ENCODE data around the gene CHD9NB.

Gene CHD9NB

GRCh38 chr16:53098526-53099317 lies 46.0 kb upstream of the CHD9NB start (continued):
- no peak for TF ChIP-seq ZNF518A (tag by site-specific recombination; conservative IDR thresholded peaks at IDR 0.05; ENCODE audit: low read depth)
- no peak for TF ChIP-seq MYNN (tag by site-specific recombination; IDR thresholded peaks at IDR 0.05; ENCODE audit: borderline replicate concordance)
- no peak for TF ChIP-seq PRDM1 (tag by site-specific recombination; IDR thresholded peaks at IDR 0.05)
- no peak for TF ChIP-seq KLF9 (tag by site-specific recombination; IDR thresholded peaks at IDR 0.05; ENCODE audit: low read depth)
- no peak for TF ChIP-seq SCRT1 (tag by site-specific recombination; IDR thresholded peaks at IDR 0.05; ENCODE audit: borderline replicate concordance)
- peak; percentile 49 for TF ChIP-seq SP2 (tag by site-specific recombination; IDR thresholded peaks at IDR 0.05)
- TF ChIP-seq ZFP41 (tag by site-specific recombination; IDR thresholded peaks at IDR 0.05; ENCODE audit: borderline replicate concordance): no peak
- TF ChIP-seq ZNF157 (tag by site-specific recombination; IDR thresholded peaks at IDR 0.05): no peak
- no peak for TF ChIP-seq AEBP2 (tag by site-specific recombination; IDR thresholded peaks at IDR 0.05; ENCODE audit: borderline replicate concordance)
- no peak for TF ChIP-seq ZNF704 (tag by site-specific recombination; IDR thresholded peaks at IDR 0.05)
- 0 out of 2 replicates have a peak, but pooled peaks have one; percentile 65 for TF ChIP-seq ZNF335 (tag by site-specific recombination; conservative IDR thresholded peaks at IDR 0.05)
- no peak for TF ChIP-seq ZNF138 (tag by site-specific recombination; IDR thresholded peaks at IDR 0.05; ENCODE audit: borderline replicate concordance)
- TF ChIP-seq ZNF747 (tag by site-specific recombination; IDR thresholded peaks at IDR 0.05): no peak
- no peak for TF ChIP-seq ZNF513 (tag by site-specific recombination; IDR thresholded peaks at IDR 0.05)
- no peak for TF ChIP-seq ZNF837 (tag by site-specific recombination; IDR thresholded peaks at IDR 0.05)
- TF ChIP-seq ZNF544 (tag by site-specific recombination; IDR thresholded peaks at IDR 0.05): no peak
- no peak for TF ChIP-seq ELK4 (IDR thresholded peaks at IDR 0.05; ENCODE audit: borderline replicate concordance, low read depth, low read length)
- TF ChIP-seq ZBTB1 (tag by site-specific recombination; IDR thresholded peaks at IDR 0.05): no peak
- TF ChIP-seq ZNF768 (tag by site-specific recombination; IDR thresholded peaks at IDR 0.05): no peak
- TF ChIP-seq ZNF211 (tag by site-specific recombination; IDR thresholded peaks at IDR 0.05; ENCODE audit: low read depth): no peak
- no peak for TF ChIP-seq ZNF311 (tag by site-specific recombination; IDR thresholded peaks at IDR 0.05; ENCODE audit: borderline replicate concordance)
- TF ChIP-seq EGR2 (tag by site-specific recombination; IDR thresholded peaks at IDR 0.05; ENCODE audit: low read depth): peak; percentile 91
- TF ChIP-seq ZNF302 (tag by site-specific recombination; IDR thresholded peaks at IDR 0.05; ENCODE audit: low read depth): no peak
- TF ChIP-seq ZNF248 (tag by site-specific recombination; IDR thresholded peaks at IDR 0.05): no peak
- no peak for TF ChIP-seq ZNF530 (tag by site-specific recombination; IDR thresholded peaks at IDR 0.05; ENCODE audit: low read depth)
- TF ChIP-seq ZXDB (tag by site-specific recombination; IDR thresholded peaks at IDR 0.05): no peak
- TF ChIP-seq ZNF610 (tag by site-specific recombination; IDR thresholded peaks at IDR 0.05; ENCODE audit: borderline replicate concordance): no peak
- no peak for TF ChIP-seq ZNF701 (tag by site-specific recombination; IDR thresholded peaks at IDR 0.05)
- peak; percentile 70 for TF ChIP-seq ZNF341 (tag by site-specific recombination; IDR thresholded peaks at IDR 0.05; ENCODE audit: low read depth)
- no peak for TF ChIP-seq KLF10 (tag by site-specific recombination; IDR thresholded peaks at IDR 0.05)
- no peak for TF ChIP-seq ZNF146 (tag by site-specific recombination; IDR thresholded peaks at IDR 0.05)

Measured in HEK293 (cell line).